GM12878 (cell line): ENCODE data around the gene VSIG10L. TPM values are rescaled to one million over a fixed set of nuclear protein-coding genes. Genes with fewer than 3 reads are reported as not detected.

Experiments used
- ATAC-seq: fragments of 200-7000 bp; cut with Tn5 transposase; 3 replicates; pipeline ENCODE4 v1.9.1; 2020; ENCODE audit warnings: mild to moderate bottlenecking, moderate library complexity
- BruUV-seq: library from RNA; stranded (reverse); fragments of 400-500 nt; replicated peaks from 2 replicates; lab custom pipeline; 2021; lab: Mats Ljungman, UMichigan
- CTCF ChIA-PET: fragments of 300-600 bp; sonication (Branson Sonifier 250); formaldehyde crosslinking; extraction: SDS; loops from one replicate; lab custom pipeline; 2021; ENCODE audit warnings: inconsistent platforms; lab: Yijun Ruan, JAX
- POLR2A ChIA-PET: fragments of 350-600 bp; formaldehyde crosslinking; extraction: SDS; loops from one replicate; lab custom pipeline; 2021; ENCODE audit warnings: inconsistent platforms; lab: Charles Lee
- RAD21 ChIA-PET: fragments of 300-600 bp; sonication (Branson Sonifier 250); formaldehyde crosslinking; loops from one replicate; lab custom pipeline; 2023; ENCODE audit warnings: antibody characterized with exemption; ENCODE audit not compliant: unreplicated experiment; lab: Charles Lee
- SMC1A ChIA-PET: fragments of 300-600 bp; sonication (Branson Sonifier 250); formaldehyde crosslinking; loops from one replicate; lab custom pipeline; 2023; ENCODE audit not compliant: unreplicated experiment, uncharacterized antibody; lab: Charles Lee
- DNase-seq: peaks from one replicate; pipeline ENCODE4 v3.0.0-alpha.2; 2011; ENCODE audit warnings: low read depth, low spot score
- FAIRE-seq: peaks from 3 replicates; lab custom pipeline; 2011; peaks lifted over from hg19 to GRCh38; lab: Jason Lieb, UNC
- H2AFZ ChIP-seq: 2 replicates; pipeline ENCODE4 v1.6.0; 2011; ENCODE audit warnings: low read depth, low read length, control low read depth; ENCODE audit not compliant: control insufficient read depth
- H3K27ac ChIP-seq: 2 replicates; pipeline ENCODE4 v1.5.1; 2011; ENCODE audit warnings: control low read depth; ENCODE audit not compliant: control insufficient read depth, insufficient read depth
- H3K27me3 ChIP-seq, 2 experiments: replicated peaks in 1 of 2; 2 replicates each; pipeline versions ENCODE4 v1.6.0 to v1.6.1; 2011; ENCODE audit warnings: low read length in 1 of 2; ENCODE audit not compliant: control insufficient read depth in 2 of 2, insufficient read depth in 2 of 2
- H3K36me3 ChIP-seq, 2 experiments: 2 replicates each; pipeline ENCODE4 v1.5.1; 2011; ENCODE audit warnings: low read length in 1 of 2; ENCODE audit not compliant: control insufficient read depth in 2 of 2, insufficient read depth in 2 of 2
- H3K4me1 ChIP-seq: 2 replicates; pipeline ENCODE4 v1.6.1; 2011; ENCODE audit warnings: mild to moderate bottlenecking, low read length, moderate library complexity, mixed read lengths; ENCODE audit not compliant: control insufficient read depth, insufficient read depth
- H3K4me2 ChIP-seq: 2 replicates; pipeline ENCODE4 v1.6.0; 2011; ENCODE audit warnings: control low read depth; ENCODE audit not compliant: control insufficient read depth, insufficient read depth
- H3K4me3 ChIP-seq: fragments of 200-600 bp; sonication (generic); 2 replicates; pipeline ENCODE4 v1.5.1; 2016
- H3K79me2 ChIP-seq: 2 replicates; pipeline ENCODE4 v1.6.0; 2011; ENCODE audit warnings: low read length; ENCODE audit not compliant: control insufficient read depth, insufficient read depth
- H3K9ac ChIP-seq: 2 replicates; pipeline ENCODE4 v1.8.0; 2011; ENCODE audit warnings: low read length, control low read depth, mixed read lengths; ENCODE audit not compliant: control insufficient read depth, insufficient read depth
- H3K9me3 ChIP-seq: replicated peaks from 3 replicates; pipeline ENCODE4 v1.5.1; 2011; ENCODE audit warnings: mild to moderate bottlenecking, low read length; ENCODE audit not compliant: control insufficient read depth, insufficient read depth
- H4K20me1 ChIP-seq: 2 replicates; pipeline ENCODE4 v1.6.0; 2011; ENCODE audit not compliant: control insufficient read depth, insufficient read depth
- CBFB ChIP-seq: IDR thresholded peaks from 2 replicates; pipeline ENCODE4 v1.6.1; 2016; ENCODE audit warnings: antibody characterized with exemption, low read depth
- CTCF ChIP-seq, 3 experiments: IDR thresholded peaks in 2 of 3; conservative IDR thresholded peaks in 1 of 3; 2 replicates each; pipeline ENCODE4 v1.5.1; 2011; ENCODE audit warnings: low read depth in 3 of 3, low read length in 3 of 3, mild to moderate bottlenecking in 3 of 3, control low read depth in 2 of 3, moderate library complexity in 2 of 3, inconsistent platforms in 1 of 3, mixed read lengths in 1 of 3; ENCODE audit not compliant: control insufficient read depth in 2 of 3, insufficient read depth in 1 of 3; ENCODE audit errors: extremely low read depth in 1 of 3
- E4F1 ChIP-seq: fragments of 450-650 bp; IDR thresholded peaks from 2 replicates; pipeline ENCODE4 v1.6.1; 2018; ENCODE audit warnings: borderline replicate concordance, mild to moderate bottlenecking; ENCODE audit not compliant: partially characterized antibody
- HDGF ChIP-seq: fragments of 450-650 bp; IDR thresholded peaks from 2 replicates; pipeline ENCODE4 v1.6.1; 2016; ENCODE audit warnings: antibody characterized with exemption
- IKZF1 ChIP-seq: fragments of 450-650 bp; conservative IDR thresholded peaks from 2 replicates; pipeline ENCODE4 v1.6.1; 2017; ENCODE audit warnings: antibody characterized with exemption, mild to moderate bottlenecking
- KDM1A ChIP-seq: fragments of 200-600 bp; sonication (generic); IDR thresholded peaks from 2 replicates; pipeline ENCODE4 v1.6.1; 2016; ENCODE audit warnings: borderline replicate concordance
- MXI1 ChIP-seq: fragments of 150-350 bp; IDR thresholded peaks from 2 replicates; pipeline ENCODE4 v1.6.1; 2011; ENCODE audit warnings: low read depth, mild to moderate bottlenecking, inconsistent platforms, low read length, improper control_type of control experiment
- MYC ChIP-seq: IDR thresholded peaks from 2 replicates; pipeline ENCODE4 v1.6.1; 2011; ENCODE audit warnings: mild to moderate bottlenecking, low read length, moderate library complexity, inconsistent platforms; ENCODE audit not compliant: insufficient read depth, insufficient replicate concordance, insufficient read length, severe bottlenecking
- POU2F2 ChIP-seq: IDR thresholded peaks from 3 replicates; pipeline ENCODE4 v1.6.1; 2011; ENCODE audit warnings: low read depth, mild to moderate bottlenecking, low read length, borderline replicate concordance
- RAD51 ChIP-seq: fragments of 450-650 bp; IDR thresholded peaks from 2 replicates; pipeline ENCODE4 v1.6.1; 2016; ENCODE audit warnings: moderate library complexity, mild to moderate bottlenecking, inconsistent platforms
- RB1 ChIP-seq: fragments of 450-650 bp; formaldehyde crosslinking; IDR thresholded peaks from 2 replicates; pipeline ENCODE4 v1.6.1; 2017; ENCODE audit warnings: mild to moderate bottlenecking, borderline replicate concordance
- RBBP5 ChIP-seq: fragments of 200-600 bp; sonication (generic); conservative IDR thresholded peaks from 2 replicates; pipeline ENCODE4 v1.6.1; 2016
- SIN3A ChIP-seq: IDR thresholded peaks from 2 replicates; pipeline ENCODE4 v1.6.1; 2012; ENCODE audit warnings: low read depth, low read length, improper control_type of control experiment
- TARDBP ChIP-seq: IDR thresholded peaks from 2 replicates; pipeline ENCODE4 v1.6.1; 2016; ENCODE audit warnings: borderline replicate concordance
- YY1 ChIP-seq: IDR thresholded peaks from 2 replicates; pipeline ENCODE4 v1.6.1; 2011; ENCODE audit warnings: low read depth, mild to moderate bottlenecking, low read length
- WGBS: methylation state at CpG from one replicate; pipeline ENCODE4 v1.1.6; 2016; ENCODE audit warnings: low lambda C conversion rate; ENCODE audit not compliant: insufficient replicate concordance, insufficient coverage; ENCODE audit errors: missing lambda C conversion rate; 5-methylcytosine and 5-hydroxymethylcytosine counted together
- in situ Hi-C: fragments of 300-500 bp; cut with MboI; formaldehyde crosslinking; loops from 9 replicates; pipeline ENCODE4 v1.14.3; 2018; ENCODE audit warnings: mixed read lengths
- intact Hi-C: fragments of 100-400 bp; cut with micrococcal nuclease; formaldehyde crosslinking; loops from one replicate; pipeline ENCODE4 v1.14.2; 2022; ENCODE audit not compliant: unreplicated experiment
- polyA plus RNA-seq, 11 experiments: library from polyadenylated mRNA; depleted of rRNA in 4 of 11; unstranded in 6 of 11; stranded (reverse) in 5 of 11; fragments of >200 nt; fragmentation: Nextera tagmentation in 4 of 11; fragmentation: Illumina TruSeq in 1 of 11; extraction: Ambion mirVana in 4 of 11; extraction: Trizol in 1 of 11; gene quantifications; 1 replicate in 1 of 11; 2 replicates in 10 of 11; pipeline versions ENCODE4 v1.2.1 to v1.2.3, GENCODE V29; 2011 to 2016; ENCODE audit warnings: inconsistent platforms in 2 of 11, missing spikeins in 2 of 11, low read depth in 1 of 11
- total RNA-seq, 4 experiments: library from RNA; depleted of rRNA in 3 of 4; stranded (reverse); fragments of >200 nt in 3 of 4; fragmentation: Illumina TruSeq in 1 of 4; extraction: Trizol in 1 of 4; gene quantifications; 2 replicates each; pipeline versions ENCODE4 v1.2.1 to v1.2.3, GENCODE V29; 2013 to 2021

The VSIG10L gene
- total and polyA plus RNA-seq, 10 of the 15 experiments (the other 5 are each of a cell fraction or from before 2014, with no cell fraction given), result 0.09 to 0.93 (median 0.49) TPM

- Histone ChIP-seq H3K79me2 (no peaks in the 10 kb centered on the region), H3K27me3 (no peaks in the 10 kb centered on the region), H3K9ac (no peak overlapping the region), H2AFZ (no peak overlapping the region), H4K20me1 (no peaks in the 10 kb centered on the region), H3K4me3 (no peak overlapping the region)
- DNase-seq, result no peak
- ChIA-PET CTCF (no interaction called here), SMC1A (no interaction called here), RAD21 (no interaction called here)
- no peak for ATAC-seq
- intact Hi-C loops, result loop anchor here (10.0 kb wide), 1 partner anchor 323 kb away; no protein-coding TSS in a partner anchor
- BruUV-seq, result no TSS peak
- TF ChIP-seq RBBP5 (no peak), TARDBP (no peak), POU2F2 (no peak), E4F1 (no peak), HDGF (no peak)
- TF ChIP-seq, all 136 proteins: peak for 0
- no peaks in the 10 kb centered on the region; the same call in 2 of the 3 replicates for H3K9me3 ChIP-seq
- H3K36me3 ChIP-seq, result no peaks in the 10 kb centered on the region
- WGBS, result 45% methylated on average over 6 of the region's 6 CpGs
- H3K4me2 ChIP-seq, result no peak overlapping the region
- FAIRE-seq, result no peak
- in situ Hi-C loops, result no loop called here
- H3K27ac ChIP-seq, result no peak overlapping the region
- POLR2A ChIA-PET, result no interaction called here
- H3K4me1 ChIP-seq, result no peaks in the 10 kb centered on the region
Measured at GRCh38 chr19:51331716-51332115, 10.2 kb downstream of the VSIG10L start.

GRCh38 chr19:51331193-51331592, 10.7 kb downstream of the VSIG10L start:
- Histone ChIP-seq H3K9ac (no peak overlapping the region), H4K20me1 (no peaks in the 10 kb centered on the region), H3K36me3 (no peaks in the 10 kb centered on the region), H3K4me2 (no peak overlapping the region), H3K27ac (no peak overlapping the region), H3K27me3 (no peaks in the 10 kb centered on the region), H3K4me1 (no peaks in the 10 kb centered on the region), H3K9me3 (no peaks in the 10 kb centered on the region; the same call in 2 of the 3 replicates), H3K79me2 (no peaks in the 10 kb centered on the region), H3K4me3 (no peak overlapping the region), H2AFZ (no peak overlapping the region)
- 55% methylated on average over 3 of the region's 3 CpGs for WGBS
- no peak for TF ChIP-seq CTCF (IDR thresholded peaks at IDR 0.05 in 2 of 3, conservative IDR thresholded peaks at IDR 0.05 in 1 of 3; ENCODE audit: control insufficient read depth in 2 of 3, extremely low read depth in 1 of 3, insufficient read depth in 1 of 3, low read depth in 3 of 3, low read length in 3 of 3)
- no peak for TF ChIP-seq SIN3A
- no peak for TF ChIP-seq RB1
- TF ChIP-seq RAD51, result no peak
- TF ChIP-seq MXI1, result no peak
- no peak for TF ChIP-seq KDM1A
- no peak for TF ChIP-seq IKZF1
- no peak for TF ChIP-seq MYC
- no peak for TF ChIP-seq YY1
- TF ChIP-seq TARDBP, result no peak
- TF ChIP-seq CBFB, result no peak
- no peak for FAIRE-seq
- intact Hi-C loops (loop anchor here (10.0 kb wide), 1 partner anchor 324 kb away; no protein-coding TSS in a partner anchor), in situ Hi-C loops (no loop called here)
- DNase-seq, result no peak
- POLR2A ChIA-PET, result interaction anchor here (0.5 kb wide), 1 partner anchor 743 kb away, joined by 9 read pairs; no protein-coding TSS in a partner anchor
- no TSS peak for BruUV-seq
- SMC1A ChIA-PET, result no interaction called here
- RAD21 ChIA-PET, result no interaction called here
- no peak for ATAC-seq
- CTCF ChIA-PET, result no interaction called here
